Measurements from ENCODE around the gene ABCE1. TPM values are rescaled to one million over a fixed set of nuclear protein-coding genes. Genes with fewer than 3 reads are reported as not detected.

Gene ABCE1
- total RNA-seq, 1 experiment from 2014 or later = 237 TPM

- no peak overlapping the region for H3K27ac ChIP-seq (ENCODE audit: low read length)
- H3K79me2 ChIP-seq (ENCODE audit: low read length) = peaks cover 97% of the 10 kb centered on the region
- H3K9ac ChIP-seq (ENCODE audit: low read length) = no peak overlapping the region
- H3K4me2 ChIP-seq (ENCODE audit: low read depth, low read length, poor library complexity, severe bottlenecking) = no peak overlapping the region
- no peaks in the 10 kb centered on the region for H3K27me3 ChIP-seq (ENCODE audit: low read length)
- H3K4me3 ChIP-seq (ENCODE audit: low read length) = no peak overlapping the region
- H4K20me1 ChIP-seq (ENCODE audit: insufficient read depth, low read depth, low read length) = no peaks in the 10 kb centered on the region; the same call in 1 of the 2 replicates
- peaks cover 11% of the 10 kb centered on the region for H3K4me1 ChIP-seq (ENCODE audit: low read length)
- H3K9me3 ChIP-seq (ENCODE audit: low read length) = no peaks in the 10 kb centered on the region
- H3K9me2 ChIP-seq (replicated peaks; ENCODE audit: insufficient read depth, low read length) = no peaks in the 10 kb centered on the region
- H2AFZ ChIP-seq (ENCODE audit: low read length) = no peak overlapping the region
- peaks cover 68% of the 10 kb centered on the region for H3K36me3 ChIP-seq (ENCODE audit: insufficient read depth, low read length)
- no peak for DNase-seq
Measured at GRCh38 chr4:145093638-145094037, 4.5 kb upstream of the ABCE1 start.

- H3K4me3 ChIP-seq (ENCODE audit: low read length) = peak overlapping the region; percentile 85
- H3K79me2 ChIP-seq (ENCODE audit: low read length) = peaks cover 97% of the 10 kb centered on the region
- H3K4me1 ChIP-seq (ENCODE audit: low read length) = peaks cover 40% of the 10 kb centered on the region
- H3K36me3 ChIP-seq (ENCODE audit: insufficient read depth, low read length) = peaks cover 56% of the 10 kb centered on the region
- no peaks in the 10 kb centered on the region; the same call in 1 of the 2 replicates for H3K9me2 ChIP-seq (replicated peaks; ENCODE audit: insufficient read depth, low read length)
- peak overlapping the region; percentile 32; the same call in 1 of the 2 replicates for H2AFZ ChIP-seq (ENCODE audit: low read length)
- H3K9me3 ChIP-seq (ENCODE audit: low read length) = no peaks in the 10 kb centered on the region
- peak overlapping the region; percentile 86 for H3K4me2 ChIP-seq (ENCODE audit: low read depth, low read length, poor library complexity, severe bottlenecking)
- H3K27me3 ChIP-seq (ENCODE audit: low read length) = no peaks in the 10 kb centered on the region
- H3K9ac ChIP-seq (ENCODE audit: low read length) = peak overlapping the region; percentile 85
- H3K27ac ChIP-seq (ENCODE audit: low read length) = peak overlapping the region; percentile 72
- peak; percentile 68 for DNase-seq
- H4K20me1 ChIP-seq (ENCODE audit: insufficient read depth, low read depth, low read length) = peaks cover 18% of the 10 kb centered on the region; the same call in 1 of the 2 replicates
Measured at GRCh38 chr4:145097331-145097820, 735 bp upstream of the ABCE1 start.

- Histone ChIP-seq H3K4me3 (ENCODE audit: low read length) (peak overlapping the region; percentile 85), H3K4me2 (ENCODE audit: low read depth, low read length, poor library complexity, severe bottlenecking) (peak overlapping the region; percentile 86), H3K36me3 (ENCODE audit: insufficient read depth, low read length) (peaks cover 49% of the 10 kb centered on the region), H3K79me2 (ENCODE audit: low read length) (peaks cover 97% of the 10 kb centered on the region), H3K9me3 (ENCODE audit: low read length) (no peaks in the 10 kb centered on the region), H3K27ac (ENCODE audit: low read length) (peak overlapping the region; percentile 47; the same call in 1 of the 2 replicates), H3K9me2 (replicated peaks; ENCODE audit: insufficient read depth, low read length) (no peaks in the 10 kb centered on the region; the same call in 1 of the 2 replicates), H2AFZ (ENCODE audit: low read length) (peak overlapping the region; percentile 46; the same call in 1 of the 2 replicates), H3K27me3 (ENCODE audit: low read length) (no peaks in the 10 kb centered on the region), H4K20me1 (ENCODE audit: insufficient read depth, low read depth, low read length) (peaks cover 19% of the 10 kb centered on the region; the same call in 1 of the 2 replicates), H3K9ac (ENCODE audit: low read length) (peak overlapping the region; percentile 85), H3K4me1 (ENCODE audit: low read length) (peaks cover 44% of the 10 kb centered on the region)
- DNase-seq = peak; percentile 83
Measured at GRCh38 chr4:145098675-145099037, 545 bp downstream of the ABCE1 start.

GRCh38 chr4:145099653-145100052 lies 1.5 kb downstream of the ABCE1 start:
- Histone ChIP-seq H4K20me1 (ENCODE audit: insufficient read depth, low read depth, low read length) (peaks cover 19% of the 10 kb centered on the region; the same call in 1 of the 2 replicates), H3K79me2 (ENCODE audit: low read length) (peaks cover 97% of the 10 kb centered on the region), H3K36me3 (ENCODE audit: insufficient read depth, low read length) (peaks cover 48% of the 10 kb centered on the region), H3K4me3 (ENCODE audit: low read length) (peak overlapping the region; percentile 85), H3K9me2 (replicated peaks; ENCODE audit: insufficient read depth, low read length) (no peaks in the 10 kb centered on the region; the same call in 1 of the 2 replicates), H3K27ac (ENCODE audit: low read length) (peak overlapping the region; percentile 47; the same call in 1 of the 2 replicates), H3K4me2 (ENCODE audit: low read depth, low read length, poor library complexity, severe bottlenecking) (peak overlapping the region; percentile 86), H3K4me1 (ENCODE audit: low read length) (peaks cover 44% of the 10 kb centered on the region), H3K9ac (ENCODE audit: low read length) (peak overlapping the region; percentile 85), H2AFZ (ENCODE audit: low read length) (no peak overlapping the region), H3K9me3 (ENCODE audit: low read length) (no peaks in the 10 kb centered on the region), H3K27me3 (ENCODE audit: low read length) (no peaks in the 10 kb centered on the region)
- DNase-seq = peak; percentile 72

- Histone ChIP-seq H4K20me1 (ENCODE audit: insufficient read depth, low read depth, low read length) (peaks cover 19% of the 10 kb centered on the region; the same call in 1 of the 2 replicates), H2AFZ (ENCODE audit: low read length) (no peak overlapping the region), H3K27me3 (ENCODE audit: low read length) (no peaks in the 10 kb centered on the region), H3K9me3 (ENCODE audit: low read length) (no peaks in the 10 kb centered on the region), H3K27ac (ENCODE audit: low read length) (no peak overlapping the region), H3K4me2 (ENCODE audit: low read depth, low read length, poor library complexity, severe bottlenecking) (peak overlapping the region; percentile 86), H3K36me3 (ENCODE audit: insufficient read depth, low read length) (peaks cover 49% of the 10 kb centered on the region), H3K9me2 (replicated peaks; ENCODE audit: insufficient read depth, low read length) (no peaks in the 10 kb centered on the region; the same call in 1 of the 2 replicates), H3K4me3 (ENCODE audit: low read length) (no peak overlapping the region), H3K4me1 (ENCODE audit: low read length) (peaks cover 48% of the 10 kb centered on the region), H3K9ac (ENCODE audit: low read length) (no peak overlapping the region), H3K79me2 (ENCODE audit: low read length) (peaks cover 96% of the 10 kb centered on the region)
- no peak for DNase-seq
Measured at GRCh38 chr4:145101091-145101490, 3.0 kb downstream of the ABCE1 start.

- Histone ChIP-seq H3K9me3 (ENCODE audit: low read length) (no peaks in the 10 kb centered on the region), H3K4me2 (ENCODE audit: low read depth, low read length, poor library complexity, severe bottlenecking) (peak overlapping the region; percentile 1), H3K4me1 (ENCODE audit: low read length) (peaks cover 51% of the 10 kb centered on the region), H4K20me1 (ENCODE audit: insufficient read depth, low read depth, low read length) (peaks cover 19% of the 10 kb centered on the region; the same call in 1 of the 2 replicates), H2AFZ (ENCODE audit: low read length) (no peak overlapping the region), H3K27me3 (ENCODE audit: low read length) (no peaks in the 10 kb centered on the region), H3K79me2 (ENCODE audit: low read length) (peaks cover 96% of the 10 kb centered on the region), H3K9me2 (replicated peaks; ENCODE audit: insufficient read depth, low read length) (no peaks in the 10 kb centered on the region; the same call in 1 of the 2 replicates), H3K27ac (ENCODE audit: low read length) (no peak overlapping the region), H3K9ac (ENCODE audit: low read length) (no peak overlapping the region), H3K36me3 (ENCODE audit: insufficient read depth, low read length) (peaks cover 63% of the 10 kb centered on the region), H3K4me3 (ENCODE audit: low read length) (no peak overlapping the region)
- no peak for DNase-seq
Measured at GRCh38 chr4:145102619-145103018, 4.5 kb downstream of the ABCE1 start.

- H3K9me3 ChIP-seq (ENCODE audit: low read length) = no peaks in the 10 kb centered on the region
- no peak overlapping the region for H2AFZ ChIP-seq (ENCODE audit: low read length)
- H3K4me2 ChIP-seq (ENCODE audit: low read depth, low read length, poor library complexity, severe bottlenecking) = peak overlapping the region; percentile 12
- peaks cover 97% of the 10 kb centered on the region for H3K79me2 ChIP-seq (ENCODE audit: low read length)
- H3K9ac ChIP-seq (ENCODE audit: low read length) = no peak overlapping the region
- H3K27ac ChIP-seq (ENCODE audit: low read length) = no peak overlapping the region
- peaks cover 59% of the 10 kb centered on the region for H3K4me1 ChIP-seq (ENCODE audit: low read length)
- H3K4me3 ChIP-seq (ENCODE audit: low read length) = no peak overlapping the region
- H4K20me1 ChIP-seq (ENCODE audit: insufficient read depth, low read depth, low read length) = peaks cover 19% of the 10 kb centered on the region; the same call in 1 of the 2 replicates
- no peaks in the 10 kb centered on the region for H3K27me3 ChIP-seq (ENCODE audit: low read length)
- peaks cover 71% of the 10 kb centered on the region for H3K36me3 ChIP-seq (ENCODE audit: insufficient read depth, low read length)
- H3K9me2 ChIP-seq (replicated peaks; ENCODE audit: insufficient read depth, low read length) = no peaks in the 10 kb centered on the region; the same call in 1 of the 2 replicates
- no peak for DNase-seq
Measured at GRCh38 chr4:145103496-145103895, 5.4 kb downstream of the ABCE1 start.

- Histone ChIP-seq H3K27ac (ENCODE audit: low read length) (no peak overlapping the region), H3K27me3 (ENCODE audit: low read length) (no peaks in the 10 kb centered on the region), H3K4me1 (ENCODE audit: low read length) (peaks cover 48% of the 10 kb centered on the region), H2AFZ (ENCODE audit: low read length) (no peak overlapping the region), H3K36me3 (ENCODE audit: insufficient read depth, low read length) (peaks cover 81% of the 10 kb centered on the region), H3K79me2 (ENCODE audit: low read length) (peaks cover 89% of the 10 kb centered on the region), H3K4me3 (ENCODE audit: low read length) (no peak overlapping the region), H3K9ac (ENCODE audit: low read length) (no peak overlapping the region), H3K9me2 (replicated peaks; ENCODE audit: insufficient read depth, low read length) (no peaks in the 10 kb centered on the region), H3K4me2 (ENCODE audit: low read depth, low read length, poor library complexity, severe bottlenecking) (no peak overlapping the region), H4K20me1 (ENCODE audit: insufficient read depth, low read depth, low read length) (peaks cover 4% of the 10 kb centered on the region; the same call in 1 of the 2 replicates), H3K9me3 (ENCODE audit: low read length) (no peaks in the 10 kb centered on the region)
- DNase-seq = no peak
Measured at GRCh38 chr4:145107126-145107525, 9.0 kb downstream of the ABCE1 start.

Measured in Karpas-422 (cell line).